Epithelial cell of esophagus (primary cell): Measurements from ENCODE around the gene PROB1.
A peak's percentile ranks its signal among the peaks of the same experiment; 100 is the strongest.
"Not testable (repeated sequence)": the region's sequence is repeated elsewhere in the genome, so short reads cannot be mapped to it uniquely, and the experiment has no call there.

Experiments
- DNase-seq: peaks from one replicate; pipeline ENCODE4 v3.0.0; 2010; ENCODE audit warnings: low read depth
- H3K4me3 ChIP-seq: 2 replicates; pipeline ENCODE4 v1.5.1; 2011; ENCODE audit warnings: mild to moderate bottlenecking, low read length, control low read depth
- CTCF ChIP-seq: IDR thresholded peaks from 2 replicates; pipeline ENCODE4 v1.5.1; 2011; ENCODE audit warnings: low read depth, mild to moderate bottlenecking, low read length, control low read depth, inconsistent platforms; ENCODE audit not compliant: insufficient read depth; ENCODE audit errors: missing control alignments

Gene PROB1

GRCh38 chr5:139391570-139392323 is 3.2 kb downstream of the PROB1 start:
- no peak for TF ChIP-seq CTCF
- peak overlapping the region; percentile 29 for H3K4me3 ChIP-seq
- peak; percentile 96 for DNase-seq

GRCh38 chr5:139390639-139391569 is 4.0 kb downstream of the PROB1 start:
- DNase-seq: no peak
- no peak overlapping the region for H3K4me3 ChIP-seq
- TF ChIP-seq CTCF: no peak

- no peak for DNase-seq
- no peak for TF ChIP-seq CTCF
- H3K4me3 ChIP-seq: no peak within 1 kb of the TSS
Observed at GRCh38 chr5:139389701-139390638, 4.9 kb downstream of the PROB1 start, which contains the start of gene MZB1. Gene MZB1, minus strand, starts transcription at chr5:139389913. Its CDS starts 57 bp downstream, at chr5:139389856.

- no peak for DNase-seq
- no peak overlapping the region for H3K4me3 ChIP-seq
- no peak for TF ChIP-seq CTCF
Observed at GRCh38 chr5:139388198-139388821, 6.6 kb downstream of the PROB1 start.

- TF ChIP-seq CTCF: no peak
Observed at GRCh38 chr5:139387611-139388197, 7.2 kb downstream of the PROB1 start.

GRCh38 chr5:139386956-139387355 is 7.9 kb downstream of the PROB1 start:
- not testable (repeated sequence) for DNase-seq

More at GRCh38 chr5:139387611-139388197, 7.2 kb downstream of the PROB1 start:
- H3K4me3 ChIP-seq: no peak overlapping the region
- DNase-seq: no peak

More at GRCh38 chr5:139386956-139387355, 7.9 kb downstream of the PROB1 start:
- H3K4me3 ChIP-seq: not testable (repeated sequence)
